Measurements from ENCODE around the gene ZNF837.
A peak's percentile ranks its signal among the peaks of the same experiment; 100 is the strongest.

Gene ZNF837

GRCh38 chr19:58338336-58338735 is 42.5 kb downstream of the ZNF837 start:
- no peaks in the 10 kb centered on the region for H3K27me3 Mint-ChIP-seq
- H3K36me3 Mint-ChIP-seq: peaks cover 35% of the 10 kb centered on the region
- H3K4me1 Mint-ChIP-seq: peaks cover 6% of the 10 kb centered on the region
- DNase-seq (ENCODE audit: low spot score in 2 of 2) (no peak), ATAC-seq (ENCODE audit: low read depth) (no peak)
- no peak overlapping the region for H3K27ac Mint-ChIP-seq
- H3K9me3 Mint-ChIP-seq: no peaks in the 10 kb centered on the region
- H3K4me3 Mint-ChIP-seq: no peak overlapping the region

GRCh38 chr19:58336820-58337219 is 44.0 kb downstream of the ZNF837 start:
- DNase-seq (ENCODE audit: low spot score in 2 of 2): no peak
- ATAC-seq (ENCODE audit: low read depth): no peak
- H3K4me3 Mint-ChIP-seq: no peak overlapping the region
- no peak overlapping the region for H3K27ac Mint-ChIP-seq
- H3K4me1 Mint-ChIP-seq: peaks cover 6% of the 10 kb centered on the region
- peaks cover 32% of the 10 kb centered on the region for H3K36me3 Mint-ChIP-seq
- H3K27me3 Mint-ChIP-seq: no peaks in the 10 kb centered on the region
- H3K9me3 Mint-ChIP-seq: no peaks in the 10 kb centered on the region

GRCh38 chr19:58336216-58336615 is 44.6 kb downstream of the ZNF837 start:
- H3K4me1 Mint-ChIP-seq: peaks cover 6% of the 10 kb centered on the region
- H3K27me3 Mint-ChIP-seq: no peaks in the 10 kb centered on the region
- no peak overlapping the region for H3K27ac Mint-ChIP-seq
- H3K36me3 Mint-ChIP-seq: peaks cover 30% of the 10 kb centered on the region
- H3K9me3 Mint-ChIP-seq: no peaks in the 10 kb centered on the region
- DNase-seq (ENCODE audit: low spot score in 2 of 2): no peak
- no peak overlapping the region for H3K4me3 Mint-ChIP-seq
- no peak for ATAC-seq (ENCODE audit: low read depth)

GRCh38 chr19:58335630-58336029 is 45.2 kb downstream of the ZNF837 start:
- Mint-ChIP-seq H3K36me3 (peaks cover 26% of the 10 kb centered on the region), H3K27me3 (no peaks in the 10 kb centered on the region), H3K4me3 (no peak overlapping the region), H3K9me3 (no peaks in the 10 kb centered on the region), H3K4me1 (peaks cover 6% of the 10 kb centered on the region), H3K27ac (no peak overlapping the region)
- no peak for DNase-seq (ENCODE audit: low spot score in 2 of 2)
- no peak for ATAC-seq (ENCODE audit: low read depth)

- no peaks in the 10 kb centered on the region for H3K27me3 Mint-ChIP-seq
- ATAC-seq (ENCODE audit: low read depth) (no peak), DNase-seq (ENCODE audit: low spot score in 2 of 2) (no peak)
- no peak overlapping the region for H3K27ac Mint-ChIP-seq
- no peaks in the 10 kb centered on the region for H3K9me3 Mint-ChIP-seq
- H3K4me3 Mint-ChIP-seq: no peak overlapping the region
- H3K36me3 Mint-ChIP-seq: peaks cover 21% of the 10 kb centered on the region
- H3K4me1 Mint-ChIP-seq: peaks cover 4% of the 10 kb centered on the region
Observed at GRCh38 chr19:58334691-58335249, 46.1 kb downstream of the ZNF837 start.

GRCh38 chr19:58332697-58333096 is 48.1 kb downstream of the ZNF837 start:
- ATAC-seq (ENCODE audit: low read depth) (no peak), DNase-seq (ENCODE audit: low spot score in 2 of 2) (no peak)
- Mint-ChIP-seq H3K27me3 (no peaks in the 10 kb centered on the region), H3K36me3 (peaks cover 7% of the 10 kb centered on the region), H3K4me3 (no peak overlapping the region), H3K4me1 (peaks cover 5% of the 10 kb centered on the region), H3K9me3 (no peaks in the 10 kb centered on the region), H3K27ac (no peak overlapping the region)

GRCh38 chr19:58330458-58330857 is 50.4 kb downstream of the ZNF837 start:
- Mint-ChIP-seq H3K4me3 (no peak overlapping the region), H3K4me1 (peaks cover 5% of the 10 kb centered on the region), H3K9me3 (no peaks in the 10 kb centered on the region), H3K27me3 (no peaks in the 10 kb centered on the region), H3K36me3 (peaks cover 3% of the 10 kb centered on the region), H3K27ac (no peak overlapping the region)
- DNase-seq (ENCODE audit: low spot score in 2 of 2) (no peak), ATAC-seq (ENCODE audit: low read depth) (no peak)

GRCh38 chr19:58328999-58329398 is 51.8 kb downstream of the ZNF837 start:
- Mint-ChIP-seq H3K9me3 (no peaks in the 10 kb centered on the region), H3K36me3 (no peaks in the 10 kb centered on the region), H3K27ac (no peak overlapping the region), H3K4me1 (peaks cover 2% of the 10 kb centered on the region), H3K4me3 (no peak overlapping the region), H3K27me3 (no peaks in the 10 kb centered on the region)
- DNase-seq (ENCODE audit: low spot score in 2 of 2): no peak
- ATAC-seq (ENCODE audit: low read depth): no peak

GRCh38 chr19:58326914-58327726 is 53.7 kb downstream of the ZNF837 start, which contains the start of gene ZSCAN22:
Gene ZSCAN22, plus strand, starts transcription at chr19:58326994. Its CDS starts 7,809 bp downstream, at chr19:58334803.
- Mint-ChIP-seq H3K27ac (no peak within 1 kb of the TSS), H3K9me3 (no peaks in the 10 kb centered on the region), H3K4me1 (peaks cover 2% of the 10 kb centered on the region), H3K36me3 (peaks cover 5% of the 10 kb centered on the region), H3K4me3 (no peak within 1 kb of the TSS), H3K27me3 (no peaks in the 10 kb centered on the region)
- peak; percentile 76 to 87 for DNase-seq (ENCODE audit: low spot score in 2 of 2)
- ATAC-seq (ENCODE audit: low read depth): peak; percentile 87

- peaks cover 2% of the 10 kb centered on the region for H3K4me1 Mint-ChIP-seq
- H3K36me3 Mint-ChIP-seq: peaks cover 5% of the 10 kb centered on the region
- H3K4me3 Mint-ChIP-seq: no peak overlapping the region
- DNase-seq (ENCODE audit: low spot score in 2 of 2) (no peak), ATAC-seq (ENCODE audit: low read depth) (peak; percentile 6)
- H3K9me3 Mint-ChIP-seq: no peaks in the 10 kb centered on the region
- no peaks in the 10 kb centered on the region for H3K27me3 Mint-ChIP-seq
- no peak overlapping the region for H3K27ac Mint-ChIP-seq
Observed at GRCh38 chr19:58326501-58326913, 54.3 kb downstream of the ZNF837 start.

- ATAC-seq (ENCODE audit: low read depth) (no peak), DNase-seq (ENCODE audit: low spot score in 2 of 2) (no peak)
- H3K4me3 Mint-ChIP-seq: no peak overlapping the region
- no peaks in the 10 kb centered on the region for H3K9me3 Mint-ChIP-seq
- H3K27me3 Mint-ChIP-seq: no peaks in the 10 kb centered on the region
- peaks cover 5% of the 10 kb centered on the region for H3K36me3 Mint-ChIP-seq
- H3K4me1 Mint-ChIP-seq: peaks cover 2% of the 10 kb centered on the region
- no peak overlapping the region for H3K27ac Mint-ChIP-seq
Observed at GRCh38 chr19:58325311-58326022, 55.4 kb downstream of the ZNF837 start.

GRCh38 chr19:58319241-58319640 is 61.6 kb downstream of the ZNF837 start:
- ATAC-seq (ENCODE audit: low read depth): no peak
- Mint-ChIP-seq H3K36me3 (peaks cover 11% of the 10 kb centered on the region), H3K27me3 (no peaks in the 10 kb centered on the region), H3K9me3 (no peaks in the 10 kb centered on the region), H3K27ac (no peak overlapping the region), H3K4me1 (no peaks in the 10 kb centered on the region), H3K4me3 (no peak overlapping the region)
- DNase-seq (ENCODE audit: low spot score in 2 of 2): no peak

- DNase-seq (ENCODE audit: low spot score in 2 of 2) (no peak), ATAC-seq (ENCODE audit: low read depth) (no peak)
- Mint-ChIP-seq H3K36me3 (peaks cover 16% of the 10 kb centered on the region), H3K4me1 (no peaks in the 10 kb centered on the region), H3K27me3 (no peaks in the 10 kb centered on the region), H3K9me3 (no peaks in the 10 kb centered on the region), H3K27ac (no peak overlapping the region), H3K4me3 (no peak overlapping the region)
Observed at GRCh38 chr19:58318297-58318696, 62.5 kb downstream of the ZNF837 start.
